MM.1S (cell line): Measurements from ENCODE around the gene SYNCRIP.

Source experiments
- DNase-seq: peaks from one replicate; pipeline ENCODE4 v3.0.0-alpha.2; 2015
- H2AFZ ChIP-seq: fragments of 300-600 bp; sonication (generic); 2 replicates; pipeline ENCODE4 v1.6.0; 2016; ENCODE audit warnings: antibody characterized with exemption, low read length
- H3F3A ChIP-seq: fragments of 300-600 bp; sonication (generic); 2 replicates; pipeline ENCODE4 v1.6.1; 2016; ENCODE audit warnings: mild to moderate bottlenecking, antibody characterized with exemption, low read length, moderate library complexity, mixed read lengths; ENCODE audit not compliant: insufficient read depth
- H3K27ac ChIP-seq: fragments of 300-600 bp; sonication (generic); 2 replicates; pipeline ENCODE4 v1.5.1; 2016; ENCODE audit warnings: mild to moderate bottlenecking, low read length
- H3K27me3 ChIP-seq: fragments of 300-600 bp; sonication (generic); replicated peaks from 2 replicates; pipeline ENCODE4 v1.6.0; 2016; ENCODE audit warnings: low read length; ENCODE audit not compliant: insufficient read depth
- H3K36me3 ChIP-seq: fragments of 300-600 bp; sonication (generic); replicated peaks from 2 replicates; pipeline ENCODE4 v1.6.1; 2016; ENCODE audit warnings: mild to moderate bottlenecking, low read length, mixed read lengths; ENCODE audit not compliant: insufficient read depth
- H3K4me1 ChIP-seq: fragments of 300-600 bp; sonication (generic); 2 replicates; pipeline ENCODE4 v1.6.1; 2016; ENCODE audit warnings: low read length, mixed read lengths
- H3K4me2 ChIP-seq: fragments of 300-600 bp; sonication (generic); 2 replicates; pipeline ENCODE4 v1.6.0; 2016; ENCODE audit warnings: low read depth, low read length
- H3K4me3 ChIP-seq: fragments of 300-600 bp; sonication (generic); 2 replicates; pipeline ENCODE4 v1.5.1; 2016; ENCODE audit warnings: low read length, mixed read lengths
- H3K79me2 ChIP-seq: fragments of 300-600 bp; sonication (generic); 2 replicates; pipeline ENCODE4 v1.6.1; 2016; ENCODE audit warnings: mixed run types, low read length, mixed read lengths
- H3K9ac ChIP-seq: fragments of 300-600 bp; sonication (generic); 2 replicates; pipeline ENCODE4 v1.6.1; 2016; ENCODE audit warnings: low read length, mixed read lengths
- H3K9me2 ChIP-seq: fragments of 300-600 bp; sonication (generic); replicated peaks from 2 replicates; pipeline ENCODE4 v1.6.1; 2016; ENCODE audit warnings: mild to moderate bottlenecking, low read length, mixed read lengths; ENCODE audit not compliant: insufficient read depth
- H3K9me3 ChIP-seq: fragments of 300-600 bp; sonication (generic); replicated peaks from 2 replicates; pipeline ENCODE4 v1.6.1; 2016; ENCODE audit warnings: mild to moderate bottlenecking, low read length, mixed read lengths; ENCODE audit not compliant: insufficient read depth
- H4K20me1 ChIP-seq: fragments of 300-600 bp; sonication (generic); 2 replicates; pipeline ENCODE4 v1.6.1; 2016; ENCODE audit warnings: mild to moderate bottlenecking, low read length, moderate library complexity, mixed read lengths; ENCODE audit not compliant: insufficient read depth
- EZH2 ChIP-seq: fragments of 300-600 bp; sonication (generic); optimal IDR thresholded peaks from 2 replicates; pipeline ENCODE3; 2017; ENCODE audit warnings: low read depth, mild to moderate bottlenecking, antibody characterized with exemption, low read length, mixed read lengths
- EZH2phosphoT487 ChIP-seq: fragments of 300-600 bp; sonication (generic); IDR thresholded peaks from 2 replicates; pipeline ENCODE4 v1.6.1; 2018; ENCODE audit warnings: antibody characterized with exemption, low read length
- TF ChIP-seq, protein P1 (sequence below): fragments of 300-600 bp; sonication (generic); IDR thresholded peaks from 2 replicates; pipeline ENCODE4 v1.5.1; 2016; ENCODE audit warnings: antibody characterized with exemption, low read length, mixed read lengths

SYNCRIP gene

DNA sequence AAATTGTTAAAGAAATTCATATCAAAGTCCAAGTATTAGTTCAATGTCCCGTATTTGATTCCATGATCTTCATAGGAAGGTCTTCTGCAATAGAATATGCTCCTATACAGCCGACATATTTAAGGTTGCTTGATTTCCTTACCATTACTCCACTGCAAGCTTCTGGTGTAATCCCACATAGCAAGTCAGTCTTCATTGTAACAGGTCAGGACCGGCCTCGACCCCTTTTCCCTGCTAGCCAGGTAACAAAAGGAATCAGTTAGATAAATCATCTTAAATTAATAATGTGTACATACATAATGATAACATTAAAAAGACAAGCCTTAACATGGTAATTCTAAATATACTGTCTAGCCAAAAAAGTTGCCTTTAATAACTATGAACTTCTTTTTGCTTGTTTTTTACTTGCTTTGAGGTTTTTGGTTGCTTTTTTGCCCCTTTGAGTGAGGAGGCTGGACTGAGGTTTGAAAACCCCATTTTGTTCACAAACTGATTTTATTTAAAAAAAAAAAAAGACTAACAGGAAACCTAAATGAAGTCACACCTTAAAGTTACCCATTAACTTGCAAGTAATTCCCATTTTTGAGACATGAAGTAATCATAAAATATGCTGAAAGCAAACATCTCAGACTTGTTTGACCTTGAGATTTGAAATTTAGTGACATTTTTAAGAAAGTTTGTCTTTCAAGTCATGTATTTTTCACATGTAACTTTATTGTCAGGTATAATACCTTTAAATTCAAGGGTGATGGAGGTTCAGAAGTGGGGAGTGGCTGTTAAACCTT, 29.8 kb downstream of the SYNCRIP start:
- H3K27ac ChIP-seq: no peak overlapping the region
- no peak overlapping the region for H2AFZ ChIP-seq
- H3K4me3 ChIP-seq: no peak overlapping the region
- no peaks in the 10 kb centered on the region for H3K4me1 ChIP-seq
- H3K36me3 ChIP-seq: peaks cover 9% of the 10 kb centered on the region
- no peak for DNase-seq
- H3K9me2 ChIP-seq: no peaks in the 10 kb centered on the region
- H3K9ac ChIP-seq: no peak overlapping the region
- H4K20me1 ChIP-seq: no peaks in the 10 kb centered on the region
- no peak overlapping the region for H3K4me2 ChIP-seq
- no peaks in the 10 kb centered on the region for H3K27me3 ChIP-seq
- H3F3A ChIP-seq: peaks cover 8% of the 10 kb centered on the region; the same call in 1 of the 2 replicates
- H3K79me2 ChIP-seq: peaks cover 52% of the 10 kb centered on the region
- TF ChIP-seq EZH2phosphoT487 (no peak), EZH2 (no peak)
- TF ChIP-seq, protein P1, sequence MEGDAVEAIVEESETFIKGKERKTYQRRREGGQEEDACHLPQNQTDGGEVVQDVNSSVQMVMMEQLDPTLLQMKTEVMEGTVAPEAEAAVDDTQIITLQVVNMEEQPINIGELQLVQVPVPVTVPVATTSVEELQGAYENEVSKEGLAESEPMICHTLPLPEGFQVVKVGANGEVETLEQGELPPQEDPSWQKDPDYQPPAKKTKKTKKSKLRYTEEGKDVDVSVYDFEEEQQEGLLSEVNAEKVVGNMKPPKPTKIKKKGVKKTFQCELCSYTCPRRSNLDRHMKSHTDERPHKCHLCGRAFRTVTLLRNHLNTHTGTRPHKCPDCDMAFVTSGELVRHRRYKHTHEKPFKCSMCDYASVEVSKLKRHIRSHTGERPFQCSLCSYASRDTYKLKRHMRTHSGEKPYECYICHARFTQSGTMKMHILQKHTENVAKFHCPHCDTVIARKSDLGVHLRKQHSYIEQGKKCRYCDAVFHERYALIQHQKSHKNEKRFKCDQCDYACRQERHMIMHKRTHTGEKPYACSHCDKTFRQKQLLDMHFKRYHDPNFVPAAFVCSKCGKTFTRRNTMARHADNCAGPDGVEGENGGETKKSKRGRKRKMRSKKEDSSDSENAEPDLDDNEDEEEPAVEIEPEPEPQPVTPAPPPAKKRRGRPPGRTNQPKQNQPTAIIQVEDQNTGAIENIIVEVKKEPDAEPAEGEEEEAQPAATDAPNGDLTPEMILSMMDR: no peak
- no peaks in the 10 kb centered on the region for H3K9me3 ChIP-seq

DNA sequence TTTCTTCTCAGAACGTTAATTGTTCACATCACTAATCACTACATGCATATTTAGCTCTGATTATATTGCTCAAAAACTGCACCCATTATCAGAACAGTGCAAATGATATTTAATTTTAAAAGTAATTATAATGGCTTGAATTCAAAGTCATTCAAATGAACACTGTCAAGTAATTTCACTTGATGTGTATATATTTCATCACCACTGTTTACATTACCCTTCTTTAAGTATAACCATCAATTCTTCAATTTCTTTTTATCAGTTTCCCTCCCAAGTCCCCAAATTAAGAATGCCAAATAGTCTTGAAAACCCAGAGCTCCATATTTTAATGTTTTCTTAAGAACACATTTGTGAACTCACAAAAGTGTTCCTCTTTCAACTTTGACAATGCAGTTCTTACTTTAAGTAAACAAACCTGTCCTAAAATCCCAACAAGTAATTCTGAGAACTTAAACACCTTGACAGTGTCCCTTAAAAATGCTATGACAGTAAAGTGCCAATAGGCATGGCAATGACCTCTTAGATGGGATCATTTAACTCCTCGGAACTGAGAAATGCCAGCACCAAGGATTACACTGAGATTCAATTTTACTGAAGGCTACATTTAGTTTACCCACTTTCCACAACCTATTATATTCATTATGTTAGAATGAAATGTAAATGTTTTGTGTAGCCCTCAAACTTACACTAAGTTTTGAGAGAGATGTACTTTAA, 32.3 kb downstream of the SYNCRIP start:
- Histone ChIP-seq H3K4me2 (no peak overlapping the region), H2AFZ (no peak overlapping the region), H3K36me3 (peaks cover 7% of the 10 kb centered on the region), H4K20me1 (no peaks in the 10 kb centered on the region), H3K9me2 (no peaks in the 10 kb centered on the region), H3K27ac (no peak overlapping the region), H3K9ac (no peak overlapping the region), H3K4me1 (no peaks in the 10 kb centered on the region), H3K4me3 (no peak overlapping the region), H3K27me3 (no peaks in the 10 kb centered on the region), H3K79me2 (peaks cover 29% of the 10 kb centered on the region), H3F3A (peaks cover 6% of the 10 kb centered on the region; the same call in 1 of the 2 replicates), H3K9me3 (no peaks in the 10 kb centered on the region)
- no peak for DNase-seq
- TF ChIP-seq EZH2 (no peak), EZH2phosphoT487 (no peak)
- TF ChIP-seq, protein P1: no peak

DNA sequence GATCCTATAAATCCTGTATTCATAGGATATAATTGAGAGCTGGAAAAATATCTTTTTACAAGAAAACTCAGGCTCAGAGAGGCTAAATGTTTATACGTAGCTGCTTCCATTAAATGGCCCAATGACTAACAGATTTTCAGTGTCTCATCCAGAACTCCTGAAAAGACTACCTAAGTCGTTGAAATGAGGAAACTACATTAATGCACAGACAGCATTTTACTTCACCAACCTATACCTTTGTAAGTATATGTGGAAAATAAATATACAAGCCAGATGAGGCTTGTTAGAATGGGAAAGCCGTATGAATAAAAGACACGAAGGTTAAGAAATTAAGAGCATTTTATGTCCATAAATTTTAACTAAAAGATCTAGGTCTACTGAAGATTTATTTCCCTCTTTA, 40.6 kb downstream of the SYNCRIP start:
- Histone ChIP-seq H3K36me3 (peaks cover 3% of the 10 kb centered on the region; the same call in 1 of the 2 replicates), H3K9ac (no peak overlapping the region), H2AFZ (no peak overlapping the region), H3F3A (peaks cover 4% of the 10 kb centered on the region), H3K4me1 (no peaks in the 10 kb centered on the region), H4K20me1 (no peaks in the 10 kb centered on the region), H3K27ac (no peak overlapping the region), H3K9me2 (no peaks in the 10 kb centered on the region), H3K27me3 (no peaks in the 10 kb centered on the region), H3K4me3 (no peak overlapping the region), H3K4me2 (no peak overlapping the region), H3K9me3 (no peaks in the 10 kb centered on the region), H3K79me2 (no peaks in the 10 kb centered on the region)
- no peak for DNase-seq
- TF ChIP-seq, protein P1: no peak
- TF ChIP-seq EZH2phosphoT487: no peak
- no peak for TF ChIP-seq EZH2
